Medulla oblongata (tissue), 1 donor: ENCODE data around the gene ZNF805.
"Not testable (repeated sequence)": the region's sequence is repeated elsewhere in the genome, so short reads cannot be mapped to it uniquely, and the experiment has no call there.

ENCODE experiments used
- DNase-seq: peaks from one replicate; pipeline ENCODE4 v3.0.0-alpha.2; 2015; ENCODE audit errors: extremely low spot score

ZNF805 gene

GRCh38 chr19:57269515-57270250 is 29.3 kb downstream of the ZNF805 start:
- no peak for DNase-seq

DNA sequence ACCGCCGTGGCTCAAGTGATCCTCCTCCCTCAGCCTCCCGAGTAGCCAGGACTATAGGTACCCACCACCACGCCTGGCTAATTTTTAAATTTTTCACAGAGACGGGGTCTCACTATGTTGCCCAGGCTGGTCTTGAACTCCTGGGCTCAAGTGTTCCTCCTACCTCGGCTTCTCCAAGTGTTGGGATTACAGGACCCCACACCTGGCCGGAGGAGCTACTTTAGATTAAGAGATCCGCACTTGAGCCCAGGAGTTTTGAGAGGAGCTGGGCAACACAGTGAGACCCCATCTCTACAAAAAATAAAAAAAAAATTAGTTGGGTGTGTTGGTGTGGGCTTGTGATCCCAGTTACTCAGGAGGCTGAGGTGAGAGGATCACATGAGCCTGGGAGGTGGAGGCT is 30.8 kb downstream of the ZNF805 start:
- DNase-seq: no peak

DNA sequence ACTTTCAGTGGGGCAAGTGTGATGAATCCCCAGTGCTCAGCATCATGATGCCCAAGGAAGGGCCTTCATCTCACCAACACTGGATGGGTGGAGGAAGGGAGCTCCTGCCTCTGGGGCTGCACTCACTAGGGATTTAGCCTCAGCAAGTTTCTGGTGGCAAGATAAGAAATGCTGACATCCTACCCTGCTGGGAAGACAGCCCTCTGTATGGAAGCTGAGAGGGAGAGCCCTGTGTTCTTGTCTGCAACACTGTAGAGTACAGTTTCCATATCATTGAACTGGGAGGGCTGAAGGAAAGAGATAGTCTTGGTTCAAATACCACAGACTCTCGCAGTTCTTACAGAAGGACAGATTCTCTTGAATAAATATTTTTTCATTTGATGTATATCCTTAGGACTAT is 32.6 kb downstream of the ZNF805 start:
- no peak for DNase-seq

- DNase-seq: no peak
These were observed 36.0 kb downstream of the ZNF805 start for GRCh38 chr19:57276430-57276829.

GRCh38 chr19:57278481-57278880 is 38.0 kb downstream of the ZNF805 start:
- DNase-seq: not testable (repeated sequence)

- DNase-seq: peak; percentile 95
These were observed 39.2 kb downstream of the ZNF805 start for GRCh38 chr19:57279418-57280164.

- DNase-seq: peak; percentile 98
These were observed 39.9 kb downstream of the ZNF805 start, which contains the start of gene ZNF460 for GRCh38 chr19:57280165-57280961. Gene ZNF460, plus strand, starts transcription at chr19:57280485. Its CDS starts 322 bp downstream, at chr19:57280807.

DNA sequence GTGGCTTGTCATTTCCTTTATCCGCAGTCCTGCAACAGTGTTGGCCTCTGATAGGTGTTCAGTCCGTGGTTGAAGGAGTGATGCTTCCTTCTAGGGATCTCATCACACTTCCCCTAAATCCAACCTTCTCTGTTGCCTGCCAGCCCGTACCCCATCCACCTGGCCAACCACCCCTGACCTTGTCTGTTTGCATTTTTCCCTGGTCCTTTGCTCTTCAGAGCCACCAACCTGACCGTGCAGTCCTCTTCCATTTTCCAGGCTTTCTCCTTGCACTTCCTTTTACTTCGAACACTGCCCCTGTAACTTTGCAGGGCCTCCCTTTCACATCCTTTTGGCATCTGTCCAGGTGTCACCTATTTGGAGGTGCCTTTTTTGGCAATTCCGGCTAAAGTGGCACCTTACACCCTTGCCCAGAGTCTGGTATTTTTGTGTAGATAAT is 40.5 kb downstream of the ZNF805 start:
- peak; percentile 6 for DNase-seq

GRCh38 chr19:57282011-57282643 is 41.7 kb downstream of the ZNF805 start:
- DNase-seq: no peak

GRCh38 chr19:57288373-57288772 is 47.9 kb downstream of the ZNF805 start:
- no peak for DNase-seq

GRCh38 chr19:57290970-57291369 is 50.5 kb downstream of the ZNF805 start:
- DNase-seq: no peak

DNA sequence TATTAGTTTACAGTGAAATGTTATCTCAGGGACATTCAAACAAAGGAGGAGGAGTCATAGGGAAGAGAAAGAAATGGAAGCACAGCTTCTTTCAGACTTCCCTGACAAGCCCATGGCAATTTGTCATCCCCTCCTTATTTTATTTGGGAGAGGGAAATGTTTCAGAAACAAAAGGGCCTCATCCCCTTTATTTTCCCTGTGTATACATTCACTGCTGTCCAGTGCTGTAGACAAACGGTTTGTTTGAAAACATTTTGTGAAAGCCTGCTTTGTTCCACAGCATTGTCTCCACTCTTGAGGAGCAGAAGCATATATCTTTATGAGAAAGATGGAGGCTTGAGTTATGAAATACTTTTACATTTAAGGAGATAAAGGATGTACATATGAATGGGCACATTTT is 52.1 kb downstream of the ZNF805 start:
- DNase-seq: peak; percentile 14

GRCh38 chr19:57293719-57294118 is 53.3 kb downstream of the ZNF805 start:
- no peak for DNase-seq

DNA sequence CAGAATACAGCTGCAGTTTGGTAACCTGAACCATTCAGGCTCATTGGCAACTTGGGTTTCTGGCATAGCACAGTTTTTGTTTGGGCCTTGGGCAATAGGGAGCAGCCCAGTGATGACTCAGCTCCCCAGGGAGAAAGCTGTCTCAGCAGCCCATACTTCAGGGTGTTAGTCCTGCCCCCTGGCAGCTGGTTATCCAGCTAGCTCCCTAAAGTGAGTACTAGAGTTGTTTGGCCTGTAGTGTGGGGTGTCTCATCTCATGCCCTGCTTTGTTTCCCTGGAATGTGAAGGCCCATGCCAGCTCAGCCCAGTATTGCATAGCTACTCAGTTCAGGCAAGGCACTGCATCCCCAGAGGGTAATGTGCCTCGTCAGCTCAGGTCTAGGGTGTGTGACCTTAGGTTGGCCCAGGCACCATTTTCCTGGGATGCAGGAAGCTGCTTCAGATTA is 61.6 kb downstream of the ZNF805 start:
- DNase-seq: no peak

DNA sequence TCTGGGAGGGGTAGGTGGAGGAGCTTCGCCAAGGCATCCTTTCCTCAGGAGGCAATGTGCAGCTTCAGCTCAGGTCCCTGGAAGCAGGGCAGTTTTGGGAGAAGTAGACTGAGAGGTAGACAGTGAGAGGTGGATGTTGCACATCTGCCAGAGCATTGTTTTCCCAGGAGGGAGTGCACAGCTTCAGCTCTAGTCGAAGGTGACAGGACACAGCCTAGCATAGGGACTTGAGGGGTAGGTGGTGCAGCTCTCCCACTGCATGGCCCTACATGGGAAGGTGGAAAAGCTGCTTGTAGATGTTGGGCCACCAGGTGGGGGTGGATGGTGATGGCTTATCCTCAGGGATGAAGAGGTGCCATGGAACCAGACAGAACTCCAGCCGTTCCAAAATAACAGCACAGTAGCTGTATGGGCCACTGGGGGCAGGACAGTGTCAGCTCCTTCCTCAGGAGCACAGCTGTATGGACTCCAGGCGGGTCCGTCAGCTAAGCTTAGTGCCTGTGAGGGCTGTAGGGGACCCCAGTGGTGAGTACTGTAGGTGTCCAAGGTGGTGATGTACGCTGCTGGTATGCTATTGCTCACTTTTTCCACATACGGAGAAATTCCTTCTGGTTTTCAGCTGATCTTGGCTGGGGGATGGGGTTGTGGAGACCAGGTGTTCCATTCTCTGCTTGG is 62.4 kb downstream of the ZNF805 start:
- no peak for DNase-seq
